Calu3 (cell line): ENCODE measurements around the gene ZSCAN5A. TPM values are rescaled to one million over a fixed set of nuclear protein-coding genes. Genes with fewer than 3 reads are reported as not detected.
"Not testable (repeated sequence)": the region's sequence is repeated elsewhere in the genome, so short reads cannot be mapped to it uniquely, and the experiment has no call there.

Experiments used
- BruUV-seq: library from RNA; stranded (reverse); fragments of 400-500 nt; replicated peaks from 2 replicates; lab custom pipeline; 2021; lab: Mats Ljungman, UMichigan
- CTCF ChIA-PET: fragments of 300-600 bp; sonication (Branson Sonifier 250); formaldehyde crosslinking; loops from one replicate; lab custom pipeline; 2022; ENCODE audit warnings: antibody characterized with exemption; lab: Charles Lee
- DNase-seq: peaks from one replicate; pipeline ENCODE4 v3.0.0; 2022
- H3K27ac Mint-ChIP-seq: one replicate; pipeline ENCODE4 v1.8.0; 2022; ENCODE audit warnings: mixed read lengths; ENCODE audit not compliant: unreplicated experiment
- H3K27me3 Mint-ChIP-seq: one replicate; pipeline ENCODE4 v1.8.0; 2022; ENCODE audit warnings: mixed read lengths; ENCODE audit not compliant: unreplicated experiment
- H3K36me3 Mint-ChIP-seq: one replicate; pipeline ENCODE4 v1.8.0; 2022; ENCODE audit warnings: mild to moderate bottlenecking, moderate library complexity, mixed read lengths; ENCODE audit not compliant: insufficient read depth, unreplicated experiment
- H3K4me1 Mint-ChIP-seq: one replicate; pipeline ENCODE4 v1.8.0; 2022; ENCODE audit warnings: mild to moderate bottlenecking, low read depth, mixed read lengths; ENCODE audit not compliant: unreplicated experiment
- H3K4me3 Mint-ChIP-seq: one replicate; pipeline ENCODE4 v1.8.0; 2022; ENCODE audit warnings: mild to moderate bottlenecking, low read depth, moderate library complexity, mixed read lengths; ENCODE audit not compliant: unreplicated experiment
- H3K9me3 Mint-ChIP-seq: one replicate; pipeline ENCODE4 v1.8.0; 2022; ENCODE audit warnings: low read depth, mixed read lengths; ENCODE audit not compliant: unreplicated experiment
- intact Hi-C: fragments of 100-400 bp; cut with micrococcal nuclease; formaldehyde crosslinking; loops from one replicate; pipeline ENCODE4 v1.10.0; 2022; ENCODE audit not compliant: unreplicated experiment
- total RNA-seq: library from RNA; stranded (reverse); gene quantifications from 2 replicates; pipeline ENCODE4 v1.2.3, GENCODE V29; 2022
- TF ChIP-seq, protein P1 (sequence below): fragments of 200-600 bp; IDR thresholded peaks from one replicate; pipeline ENCODE4 v1.8.0; 2022; ENCODE audit warnings: antibody characterized with exemption; ENCODE audit not compliant: unreplicated experiment

The ZSCAN5A gene
- total RNA-seq, 1 experiment from 2014 or later, result 13.5 TPM

DNA sequence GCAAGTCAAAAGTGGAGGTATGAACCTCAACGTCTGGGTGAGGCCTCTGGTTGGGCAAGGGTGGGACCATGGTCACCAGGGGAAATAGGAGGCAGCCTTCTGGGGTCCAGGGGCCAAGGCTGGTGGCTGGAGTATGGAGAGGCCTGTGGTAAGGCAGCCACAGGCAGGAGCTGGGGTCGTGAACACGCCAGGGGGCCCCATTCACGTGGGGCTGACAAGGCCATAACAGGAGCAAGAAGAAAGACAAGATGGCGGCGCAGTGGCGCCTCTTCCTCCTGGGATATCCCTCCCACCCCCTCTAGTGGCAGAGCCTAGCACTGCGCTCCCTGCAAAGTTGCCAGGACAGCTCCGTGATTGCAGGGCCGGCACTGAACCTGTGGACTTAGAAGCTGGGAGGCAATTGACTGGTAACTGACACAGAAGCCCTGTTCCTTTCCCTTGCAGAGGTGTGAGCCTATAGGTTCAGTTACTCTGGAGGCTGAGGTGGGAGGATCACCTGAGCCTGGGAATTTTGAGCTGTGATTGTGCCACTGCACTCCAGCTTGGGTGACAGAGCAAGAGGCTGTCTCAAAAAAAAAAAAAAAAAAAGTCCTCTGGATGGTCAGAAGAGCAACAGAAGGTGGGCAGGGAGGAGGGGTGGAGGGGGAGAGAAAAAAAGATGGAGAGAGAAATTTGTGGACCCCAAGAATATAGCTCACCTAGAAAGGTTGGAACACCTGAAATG lies 61.8 kb downstream of the ZSCAN5A start:
- no peaks in the 10 kb centered on the region for H3K27me3 Mint-ChIP-seq
- CTCF ChIA-PET, result interaction anchor here (0.5 to 4.0 kb wide), 19 partner anchors 14 to 621 kb away, joined by 3 to 190 read pairs (median 5); partner anchors contain the start of gene ZSCAN5A
- TF ChIP-seq, protein P1, sequence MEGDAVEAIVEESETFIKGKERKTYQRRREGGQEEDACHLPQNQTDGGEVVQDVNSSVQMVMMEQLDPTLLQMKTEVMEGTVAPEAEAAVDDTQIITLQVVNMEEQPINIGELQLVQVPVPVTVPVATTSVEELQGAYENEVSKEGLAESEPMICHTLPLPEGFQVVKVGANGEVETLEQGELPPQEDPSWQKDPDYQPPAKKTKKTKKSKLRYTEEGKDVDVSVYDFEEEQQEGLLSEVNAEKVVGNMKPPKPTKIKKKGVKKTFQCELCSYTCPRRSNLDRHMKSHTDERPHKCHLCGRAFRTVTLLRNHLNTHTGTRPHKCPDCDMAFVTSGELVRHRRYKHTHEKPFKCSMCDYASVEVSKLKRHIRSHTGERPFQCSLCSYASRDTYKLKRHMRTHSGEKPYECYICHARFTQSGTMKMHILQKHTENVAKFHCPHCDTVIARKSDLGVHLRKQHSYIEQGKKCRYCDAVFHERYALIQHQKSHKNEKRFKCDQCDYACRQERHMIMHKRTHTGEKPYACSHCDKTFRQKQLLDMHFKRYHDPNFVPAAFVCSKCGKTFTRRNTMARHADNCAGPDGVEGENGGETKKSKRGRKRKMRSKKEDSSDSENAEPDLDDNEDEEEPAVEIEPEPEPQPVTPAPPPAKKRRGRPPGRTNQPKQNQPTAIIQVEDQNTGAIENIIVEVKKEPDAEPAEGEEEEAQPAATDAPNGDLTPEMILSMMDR, result peak; percentile 88
- intact Hi-C loops, result loop anchor here (1.0 to 5.0 kb wide), 4 partner anchors 59 to 186 kb away; partner anchors contain the start of gene ZSCAN5A
- H3K4me1 Mint-ChIP-seq, result no peaks in the 10 kb centered on the region
- DNase-seq, result peak; percentile 91
- H3K9me3 Mint-ChIP-seq, result no peaks in the 10 kb centered on the region
- no peaks in the 10 kb centered on the region for H3K36me3 Mint-ChIP-seq
- no TSS peak for BruUV-seq
- H3K27ac Mint-ChIP-seq, result peak overlapping the region; percentile 39
- H3K4me3 Mint-ChIP-seq, result no peak overlapping the region

DNA sequence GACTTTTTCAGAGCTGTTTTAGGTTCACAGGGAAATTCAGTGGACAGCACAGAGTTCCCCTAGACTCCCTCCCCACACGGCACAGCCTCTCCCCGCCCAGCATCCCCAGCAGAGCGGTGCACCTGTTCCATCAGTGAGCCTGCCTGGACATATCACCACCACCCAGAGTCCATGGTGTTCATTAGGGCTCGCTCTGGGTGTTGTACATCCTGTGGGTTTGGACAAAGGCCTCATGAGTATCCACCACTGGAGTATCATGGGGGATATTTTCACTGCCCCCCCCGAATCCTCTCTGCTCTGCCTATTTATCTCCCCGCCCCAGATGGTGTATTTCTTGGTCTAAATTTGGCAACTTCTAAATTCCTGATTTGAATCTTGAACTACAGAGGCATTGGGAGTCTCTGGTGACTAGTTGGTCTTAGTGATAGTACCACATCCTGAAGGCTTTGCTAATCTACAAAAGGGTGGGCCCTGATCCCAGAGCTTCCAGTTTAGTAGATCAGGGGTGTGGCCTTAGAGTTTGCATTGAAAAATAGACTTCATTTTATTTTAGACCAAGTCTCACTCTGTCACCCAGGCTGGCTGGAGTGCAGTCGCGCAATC lies 65.8 kb downstream of the ZSCAN5A start:
- H3K9me3 Mint-ChIP-seq, H3K4me3 Mint-ChIP-seq, intact Hi-C loops, H3K27me3 Mint-ChIP-seq, H3K36me3 Mint-ChIP-seq, DNase-seq, CTCF ChIA-PET, H3K4me1 Mint-ChIP-seq, BruUV-seq, H3K27ac Mint-ChIP-seq: not testable (repeated sequence)

- H3K36me3 Mint-ChIP-seq, H3K4me1 Mint-ChIP-seq, CTCF ChIA-PET, DNase-seq, H3K9me3 Mint-ChIP-seq, H3K4me3 Mint-ChIP-seq, intact Hi-C loops, BruUV-seq, H3K27me3 Mint-ChIP-seq, H3K27ac Mint-ChIP-seq: not testable (repeated sequence)
Measured at GRCh38 chr19:56245764-56246163, 68.9 kb downstream of the ZSCAN5A start.

DNA sequence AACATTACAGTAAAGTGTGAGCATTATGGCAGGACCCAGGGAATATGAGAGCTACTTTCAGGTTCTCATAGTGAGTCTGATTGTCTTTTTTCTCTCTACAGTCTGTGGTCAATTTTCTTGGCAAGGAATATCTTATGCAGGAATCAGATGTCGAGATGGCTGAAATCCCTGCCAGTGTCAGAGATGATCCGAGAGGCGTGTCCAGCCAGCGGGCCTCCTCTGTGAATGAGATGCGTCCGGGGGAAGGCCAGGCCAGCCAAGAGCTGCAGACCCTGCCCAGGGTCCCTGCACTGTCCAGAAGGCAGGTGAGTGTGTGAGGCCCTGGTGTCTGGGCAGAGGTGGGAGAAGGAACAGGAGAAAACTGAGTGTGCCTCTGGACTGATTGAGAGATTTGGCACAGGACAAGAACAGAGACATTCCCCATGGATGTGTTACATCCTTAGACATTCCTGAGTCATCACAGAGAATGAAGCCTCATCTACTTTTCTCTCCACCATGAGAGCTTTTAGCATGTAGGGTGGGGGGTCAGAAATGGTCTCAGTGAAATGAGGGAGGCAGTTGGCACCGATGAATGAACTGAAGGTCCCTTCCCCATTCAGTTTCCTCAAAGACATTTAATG lies 69.4 kb downstream of the ZSCAN5A start:
- intact Hi-C loops, result no loop called here
- no peaks in the 10 kb centered on the region for H3K4me1 Mint-ChIP-seq
- TF ChIP-seq, protein P1, result no peak
- H3K27ac Mint-ChIP-seq, result no peak overlapping the region
- DNase-seq, result no peak
- H3K36me3 Mint-ChIP-seq, result no peaks in the 10 kb centered on the region
- no TSS peak for BruUV-seq
- H3K9me3 Mint-ChIP-seq, result no peaks in the 10 kb centered on the region
- no peak overlapping the region for H3K4me3 Mint-ChIP-seq
- CTCF ChIA-PET, result no interaction called here
- H3K27me3 Mint-ChIP-seq, result no peaks in the 10 kb centered on the region

- H3K4me3 Mint-ChIP-seq, result no peak overlapping the region
- TF ChIP-seq, protein P1, result no peak
- H3K27ac Mint-ChIP-seq, result no peak overlapping the region
- CTCF ChIA-PET, result no interaction called here
- BruUV-seq, result no TSS peak
- H3K4me1 Mint-ChIP-seq, result no peaks in the 10 kb centered on the region
- peaks cover 1% of the 10 kb centered on the region for H3K27me3 Mint-ChIP-seq
- H3K36me3 Mint-ChIP-seq, result no peaks in the 10 kb centered on the region
- intact Hi-C loops, result no loop called here
- no peak for DNase-seq
- H3K9me3 Mint-ChIP-seq, result no peaks in the 10 kb centered on the region
Measured at GRCh38 chr19:56223481-56223880, 91.2 kb downstream of the ZSCAN5A start.
